HFF-Myc (cell line): Measurements from ENCODE around the gene RAB4B.
"Not testable (repeated sequence)": the region's sequence is repeated elsewhere in the genome, so short reads cannot be mapped to it uniquely, and the experiment has no call there.

ENCODE experiments used
- DNase-seq: peaks from one replicate; pipeline ENCODE4 v3.0.0-alpha.2; 2011; ENCODE audit warnings: low read depth; ENCODE audit errors: extremely low read depth
- H3K4me3 ChIP-seq: replicated peaks from 2 replicates; pipeline ENCODE4 v1.5.1; 2011; ENCODE audit warnings: low read depth, mild to moderate bottlenecking, control low read depth, low read length
- TF ChIP-seq, protein P1 (sequence below): IDR thresholded peaks from 2 replicates; pipeline ENCODE4 v1.5.1; 2012; ENCODE audit warnings: mild to moderate bottlenecking, low read depth, low read length, control low read depth; ENCODE audit errors: missing control alignments

The RAB4B gene

DNA sequence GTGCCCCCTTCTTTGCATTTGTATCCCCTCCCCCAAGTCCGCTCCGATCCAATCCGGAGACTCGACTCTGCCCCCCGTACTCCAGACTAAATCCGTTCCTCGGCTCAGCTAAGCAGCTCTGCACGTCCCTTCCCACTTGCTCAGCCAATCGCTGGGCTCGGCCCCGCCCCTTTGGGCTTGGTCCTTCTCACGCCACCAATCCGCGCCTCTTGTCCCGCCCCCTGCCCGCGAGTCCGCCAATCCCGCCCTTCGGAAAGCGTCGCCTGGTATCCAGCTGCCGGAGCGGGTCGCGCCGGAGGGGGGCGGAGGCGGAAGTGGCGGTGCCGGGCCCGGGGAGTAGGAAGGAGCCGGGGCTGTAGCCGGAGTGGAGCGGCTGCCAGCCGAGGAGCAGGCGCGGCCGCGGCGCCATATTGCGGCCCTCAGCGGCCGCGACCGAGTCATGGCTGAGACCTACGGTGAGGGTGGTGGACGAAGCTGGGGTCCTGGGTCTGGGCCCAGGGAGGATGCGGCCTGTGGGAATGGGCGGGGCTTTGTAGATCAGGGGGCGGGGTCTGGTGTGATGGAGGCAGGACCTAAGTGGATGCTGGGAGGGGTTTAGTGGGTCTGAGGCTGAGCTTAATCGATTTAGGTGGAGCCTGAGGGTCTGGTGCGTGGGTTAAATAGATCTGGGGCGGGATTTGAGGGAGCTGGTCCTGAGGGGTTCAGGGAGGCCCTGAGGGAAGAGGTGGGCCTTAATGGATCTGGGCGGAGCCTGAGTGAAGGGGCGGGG lies at the start of gene RAB4B:
RAB4B (plus strand) TSS at position 311 of the 769 bp plus-strand sequence; CDS start at position 440, 129 bp downstream.
- TF ChIP-seq, protein P1, sequence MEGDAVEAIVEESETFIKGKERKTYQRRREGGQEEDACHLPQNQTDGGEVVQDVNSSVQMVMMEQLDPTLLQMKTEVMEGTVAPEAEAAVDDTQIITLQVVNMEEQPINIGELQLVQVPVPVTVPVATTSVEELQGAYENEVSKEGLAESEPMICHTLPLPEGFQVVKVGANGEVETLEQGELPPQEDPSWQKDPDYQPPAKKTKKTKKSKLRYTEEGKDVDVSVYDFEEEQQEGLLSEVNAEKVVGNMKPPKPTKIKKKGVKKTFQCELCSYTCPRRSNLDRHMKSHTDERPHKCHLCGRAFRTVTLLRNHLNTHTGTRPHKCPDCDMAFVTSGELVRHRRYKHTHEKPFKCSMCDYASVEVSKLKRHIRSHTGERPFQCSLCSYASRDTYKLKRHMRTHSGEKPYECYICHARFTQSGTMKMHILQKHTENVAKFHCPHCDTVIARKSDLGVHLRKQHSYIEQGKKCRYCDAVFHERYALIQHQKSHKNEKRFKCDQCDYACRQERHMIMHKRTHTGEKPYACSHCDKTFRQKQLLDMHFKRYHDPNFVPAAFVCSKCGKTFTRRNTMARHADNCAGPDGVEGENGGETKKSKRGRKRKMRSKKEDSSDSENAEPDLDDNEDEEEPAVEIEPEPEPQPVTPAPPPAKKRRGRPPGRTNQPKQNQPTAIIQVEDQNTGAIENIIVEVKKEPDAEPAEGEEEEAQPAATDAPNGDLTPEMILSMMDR = no peak
- peak; percentile 98 for DNase-seq

DNA sequence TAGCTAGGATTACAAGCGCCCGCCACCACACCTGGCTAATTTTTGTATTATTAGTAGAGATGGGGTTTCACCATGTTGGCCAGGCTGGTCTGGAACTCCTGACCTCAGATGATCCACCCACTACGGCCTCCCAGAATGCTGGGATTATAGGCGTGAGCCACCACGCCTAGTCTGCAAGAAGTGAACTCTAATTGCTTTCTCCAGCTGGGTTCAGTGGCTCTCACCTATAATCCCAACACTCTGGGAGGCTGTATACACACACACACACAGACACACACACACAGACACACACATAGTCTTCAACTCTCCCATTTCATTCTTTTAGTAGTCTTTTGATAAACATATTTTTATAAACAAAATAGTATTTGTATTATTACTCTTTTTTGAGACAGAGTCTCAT lies 48.0 kb upstream of the RAB4B start:
- DNase-seq, H3K4me3 ChIP-seq: not testable (repeated sequence)

More for the DNA sequence above, at the start of gene RAB4B:
- H3K4me3 ChIP-seq = peak within 1 kb of the TSS; percentile 50

- not testable (repeated sequence) for DNase-seq, H3K4me3 ChIP-seq
Measured at GRCh38 chr19:40732304-40732703, 45.7 kb upstream of the RAB4B start.

DNA sequence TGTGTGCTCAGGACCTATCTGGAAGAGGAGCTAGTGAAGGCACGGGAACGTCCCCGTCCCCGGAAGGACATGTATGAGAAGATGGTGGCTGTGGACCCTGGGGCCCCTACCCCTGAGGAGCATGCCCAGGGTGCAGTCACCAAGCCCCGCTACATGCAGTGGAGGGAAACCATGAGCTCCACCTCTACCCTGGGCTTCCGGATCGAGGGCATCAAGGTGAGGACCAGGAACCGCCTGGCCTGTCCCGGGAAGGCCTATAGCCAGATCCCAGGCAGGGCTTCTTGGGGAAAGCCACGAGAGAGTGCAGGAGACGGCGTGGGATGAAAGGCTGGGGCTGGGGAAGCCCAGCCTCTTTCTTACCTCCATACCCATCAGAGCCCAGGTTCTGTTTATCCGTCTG lies 44.9 kb upstream of the RAB4B start:
- no peak overlapping the region for H3K4me3 ChIP-seq
- DNase-seq = no peak
- TF ChIP-seq, protein P1 = no peak

DNA sequence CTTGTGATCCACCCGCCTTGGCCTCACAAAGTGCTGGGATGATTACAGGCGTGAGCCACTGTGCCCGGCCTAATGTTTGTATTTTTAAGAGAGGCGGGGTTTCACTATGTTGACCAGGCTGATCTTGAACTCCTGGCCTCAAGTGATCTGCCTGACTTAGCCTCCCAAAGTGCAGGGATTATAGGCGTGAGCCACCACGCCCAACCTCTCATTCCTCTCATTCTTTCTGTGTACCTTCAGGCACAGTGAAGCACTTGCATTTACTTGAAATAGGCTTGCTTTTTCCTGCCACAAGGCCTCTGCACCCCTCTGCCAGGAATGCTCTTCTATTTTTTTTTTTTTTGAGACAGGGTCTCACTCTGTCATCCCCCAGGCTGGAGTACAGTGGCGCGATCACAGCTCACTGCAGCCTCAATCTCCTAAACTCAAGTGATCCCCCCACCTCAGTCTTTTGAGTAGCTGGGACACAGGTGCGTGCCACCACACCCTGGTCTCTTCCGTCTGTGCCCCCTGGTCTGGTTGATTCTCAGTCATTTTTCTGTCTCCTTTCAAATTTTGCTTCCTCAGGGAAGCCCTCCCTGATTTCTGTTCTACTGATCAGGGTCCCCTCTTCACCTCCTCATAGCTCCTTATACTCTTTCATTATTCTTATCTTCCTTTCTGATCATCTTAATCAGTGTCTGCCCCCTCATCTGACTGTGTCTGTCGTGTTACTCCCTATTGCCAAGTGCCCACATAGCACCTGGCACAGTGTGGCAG lies 42.9 kb upstream of the RAB4B start:
- no peak overlapping the region for H3K4me3 ChIP-seq
- TF ChIP-seq, protein P1 = no peak
- no peak for DNase-seq

DNA sequence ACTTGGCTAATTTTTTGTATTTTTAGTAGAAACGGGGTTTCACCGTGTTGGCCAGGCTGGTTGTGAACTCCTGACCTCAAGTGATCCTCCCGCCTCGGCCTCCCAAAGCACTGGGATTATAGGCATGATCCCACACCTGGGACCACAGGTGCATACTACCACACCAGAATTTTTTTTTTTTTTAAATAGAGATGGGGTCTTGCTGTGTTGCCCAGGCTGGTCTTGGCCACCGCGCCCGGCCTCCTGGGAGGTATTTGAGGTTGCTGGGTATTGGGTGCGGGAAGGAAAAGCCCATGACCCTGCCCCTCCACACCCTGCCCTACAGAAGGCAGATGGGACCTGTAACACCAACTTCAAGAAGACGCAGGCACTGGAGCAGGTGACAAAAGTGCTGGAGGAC lies 41.4 kb upstream of the RAB4B start:
- TF ChIP-seq, protein P1 = no peak
- DNase-seq = no peak

GRCh38 chr19:40737102-40737644 lies 40.9 kb upstream of the RAB4B start:
- TF ChIP-seq, protein P1 = no peak
- no peak overlapping the region for H3K4me3 ChIP-seq
- DNase-seq = no peak

More for the DNA sequence above, 41.4 kb upstream of the RAB4B start:
- no peak overlapping the region for H3K4me3 ChIP-seq
